Epithelial cell of esophagus (primary cell): Measurements from ENCODE around the gene HSPG2.

Source experiments
- DNase-seq: peaks from one replicate; pipeline ENCODE4 v3.0.0; 2010; ENCODE audit warnings: low read depth
- H3K4me3 ChIP-seq: 2 replicates; pipeline ENCODE4 v1.5.1; 2011; ENCODE audit warnings: mild to moderate bottlenecking, low read length, control low read depth
- TF ChIP-seq, protein P1 (sequence below): IDR thresholded peaks from 2 replicates; pipeline ENCODE4 v1.5.1; 2011; ENCODE audit warnings: low read depth, mild to moderate bottlenecking, low read length, control low read depth, inconsistent platforms; ENCODE audit not compliant: insufficient read depth; ENCODE audit errors: missing control alignments

The HSPG2 gene

DNA sequence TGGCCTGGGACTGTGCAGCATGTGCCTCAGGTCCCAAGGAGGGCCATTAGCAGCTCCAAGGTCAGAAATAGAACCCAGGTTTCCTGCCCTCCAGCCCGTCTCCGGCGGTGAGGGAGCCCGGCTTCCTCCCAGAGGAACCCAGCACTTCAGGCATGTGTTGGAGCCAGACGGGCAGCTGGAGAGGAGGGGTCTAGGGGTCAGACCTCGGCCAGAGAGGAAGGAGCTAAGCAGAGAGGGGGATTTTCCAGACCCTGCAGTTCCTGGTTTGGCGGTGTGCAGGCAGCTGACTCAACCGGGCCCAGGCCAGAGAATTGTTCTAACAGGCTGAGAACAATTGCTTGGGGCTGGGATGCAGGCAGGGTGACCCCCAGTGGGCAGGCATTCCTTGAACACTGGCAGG is 37.1 kb downstream of the HSPG2 start:
- DNase-seq = no peak
- no peak overlapping the region for H3K4me3 ChIP-seq
- TF ChIP-seq, protein P1, sequence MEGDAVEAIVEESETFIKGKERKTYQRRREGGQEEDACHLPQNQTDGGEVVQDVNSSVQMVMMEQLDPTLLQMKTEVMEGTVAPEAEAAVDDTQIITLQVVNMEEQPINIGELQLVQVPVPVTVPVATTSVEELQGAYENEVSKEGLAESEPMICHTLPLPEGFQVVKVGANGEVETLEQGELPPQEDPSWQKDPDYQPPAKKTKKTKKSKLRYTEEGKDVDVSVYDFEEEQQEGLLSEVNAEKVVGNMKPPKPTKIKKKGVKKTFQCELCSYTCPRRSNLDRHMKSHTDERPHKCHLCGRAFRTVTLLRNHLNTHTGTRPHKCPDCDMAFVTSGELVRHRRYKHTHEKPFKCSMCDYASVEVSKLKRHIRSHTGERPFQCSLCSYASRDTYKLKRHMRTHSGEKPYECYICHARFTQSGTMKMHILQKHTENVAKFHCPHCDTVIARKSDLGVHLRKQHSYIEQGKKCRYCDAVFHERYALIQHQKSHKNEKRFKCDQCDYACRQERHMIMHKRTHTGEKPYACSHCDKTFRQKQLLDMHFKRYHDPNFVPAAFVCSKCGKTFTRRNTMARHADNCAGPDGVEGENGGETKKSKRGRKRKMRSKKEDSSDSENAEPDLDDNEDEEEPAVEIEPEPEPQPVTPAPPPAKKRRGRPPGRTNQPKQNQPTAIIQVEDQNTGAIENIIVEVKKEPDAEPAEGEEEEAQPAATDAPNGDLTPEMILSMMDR = no peak

- TF ChIP-seq, protein P1 = no peak
- H3K4me3 ChIP-seq = no peak overlapping the region
Measured at GRCh38 chr1:21899267-21899810, 37.8 kb downstream of the HSPG2 start.

DNA sequence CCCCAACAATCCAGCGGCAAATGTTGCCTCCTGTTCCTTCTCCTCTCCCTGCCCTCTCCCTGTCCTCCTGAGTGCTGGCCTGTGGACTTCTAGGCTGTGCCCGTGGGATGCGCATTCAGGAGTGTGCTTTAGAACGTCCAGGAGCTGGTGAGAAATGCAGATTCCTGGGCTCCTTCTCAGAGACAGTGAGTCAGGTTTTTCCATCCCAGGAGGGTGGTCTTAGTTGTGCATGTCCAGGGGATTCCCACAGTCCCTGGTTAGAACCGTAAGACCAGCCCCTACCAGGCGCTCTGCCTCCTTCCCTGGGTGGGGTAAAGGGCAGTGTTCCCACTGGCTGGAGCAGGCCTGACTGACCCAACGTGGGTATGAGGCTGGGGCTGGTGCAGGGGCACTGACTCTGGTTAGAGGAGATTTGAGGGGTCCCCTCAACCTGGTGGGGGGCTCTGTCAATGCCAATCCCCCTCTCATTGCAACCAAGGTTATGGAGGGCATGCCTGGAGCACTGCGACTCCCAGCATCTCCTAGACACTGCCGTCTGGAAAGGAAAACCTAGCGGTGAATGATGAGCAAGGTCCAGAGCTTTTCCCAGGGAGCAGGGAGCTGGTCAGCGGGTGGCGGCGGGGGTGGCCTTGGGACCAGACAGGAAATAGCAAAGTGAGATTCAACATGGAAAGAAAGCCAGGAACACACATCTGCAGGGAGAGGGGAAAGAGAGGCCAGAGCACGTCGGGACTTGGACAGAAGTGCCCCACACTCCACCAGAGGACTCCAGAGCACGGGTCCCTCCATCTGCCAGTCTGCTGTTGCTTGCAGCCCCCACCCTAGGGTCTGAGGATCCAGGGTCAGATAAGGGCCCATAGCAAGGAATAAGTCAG is 38.5 kb downstream of the HSPG2 start:
- TF ChIP-seq, protein P1 = no peak
- DNase-seq = no peak
- no peak overlapping the region for H3K4me3 ChIP-seq

More at GRCh38 chr1:21899267-21899810, 37.8 kb downstream of the HSPG2 start:
- DNase-seq = no peak

GRCh38 chr1:21897844-21898243 is 39.3 kb downstream of the HSPG2 start:
- TF ChIP-seq, protein P1 = no peak
- no peak overlapping the region for H3K4me3 ChIP-seq
- no peak for DNase-seq

- TF ChIP-seq, protein P1 = no peak
- no peak overlapping the region for H3K4me3 ChIP-seq
- DNase-seq = no peak
Measured at GRCh38 chr1:21896652-21897532, 40.2 kb downstream of the HSPG2 start.

GRCh38 chr1:21896026-21896425 is 41.1 kb downstream of the HSPG2 start:
- H3K4me3 ChIP-seq = no peak overlapping the region
- DNase-seq = no peak
- TF ChIP-seq, protein P1 = no peak
